GM12873 (cell line): Measurements from ENCODE around the gene P2RY13.

Source experiments
- TF ChIP-seq, protein P1 (sequence below): IDR thresholded peaks from 2 replicates; pipeline ENCODE4 v1.5.1; 2012; ENCODE audit warnings: low read depth, mild to moderate bottlenecking, moderate library complexity, low read length, control low read depth; ENCODE audit not compliant: insufficient read depth; ENCODE audit errors: missing control alignments

Gene P2RY13

DNA sequence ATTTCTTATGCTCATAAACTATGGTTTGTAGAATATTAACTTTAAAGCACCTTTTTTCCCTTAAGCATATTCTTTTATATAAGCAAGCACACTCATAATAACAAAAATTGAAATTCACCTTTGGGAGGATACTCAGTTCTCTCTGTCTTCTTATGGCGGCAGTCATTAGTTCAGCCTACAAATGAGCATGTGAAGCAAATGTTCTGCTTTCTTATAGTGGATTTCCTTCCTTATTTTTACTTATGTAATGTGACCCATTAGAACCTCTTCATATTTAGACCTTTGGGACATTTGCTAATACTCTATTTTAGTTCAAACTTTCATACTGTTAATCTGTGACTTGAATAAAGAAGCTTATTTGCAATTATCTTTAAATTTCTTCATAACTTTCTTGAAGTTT lies at the start of gene P2RY13:
TSS of gene P2RY13 (minus strand) at position 187 of the 400 bp plus-strand sequence. CDS start at position 166, 21 bp downstream.
- TF ChIP-seq, protein P1, sequence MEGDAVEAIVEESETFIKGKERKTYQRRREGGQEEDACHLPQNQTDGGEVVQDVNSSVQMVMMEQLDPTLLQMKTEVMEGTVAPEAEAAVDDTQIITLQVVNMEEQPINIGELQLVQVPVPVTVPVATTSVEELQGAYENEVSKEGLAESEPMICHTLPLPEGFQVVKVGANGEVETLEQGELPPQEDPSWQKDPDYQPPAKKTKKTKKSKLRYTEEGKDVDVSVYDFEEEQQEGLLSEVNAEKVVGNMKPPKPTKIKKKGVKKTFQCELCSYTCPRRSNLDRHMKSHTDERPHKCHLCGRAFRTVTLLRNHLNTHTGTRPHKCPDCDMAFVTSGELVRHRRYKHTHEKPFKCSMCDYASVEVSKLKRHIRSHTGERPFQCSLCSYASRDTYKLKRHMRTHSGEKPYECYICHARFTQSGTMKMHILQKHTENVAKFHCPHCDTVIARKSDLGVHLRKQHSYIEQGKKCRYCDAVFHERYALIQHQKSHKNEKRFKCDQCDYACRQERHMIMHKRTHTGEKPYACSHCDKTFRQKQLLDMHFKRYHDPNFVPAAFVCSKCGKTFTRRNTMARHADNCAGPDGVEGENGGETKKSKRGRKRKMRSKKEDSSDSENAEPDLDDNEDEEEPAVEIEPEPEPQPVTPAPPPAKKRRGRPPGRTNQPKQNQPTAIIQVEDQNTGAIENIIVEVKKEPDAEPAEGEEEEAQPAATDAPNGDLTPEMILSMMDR: no peak

DNA sequence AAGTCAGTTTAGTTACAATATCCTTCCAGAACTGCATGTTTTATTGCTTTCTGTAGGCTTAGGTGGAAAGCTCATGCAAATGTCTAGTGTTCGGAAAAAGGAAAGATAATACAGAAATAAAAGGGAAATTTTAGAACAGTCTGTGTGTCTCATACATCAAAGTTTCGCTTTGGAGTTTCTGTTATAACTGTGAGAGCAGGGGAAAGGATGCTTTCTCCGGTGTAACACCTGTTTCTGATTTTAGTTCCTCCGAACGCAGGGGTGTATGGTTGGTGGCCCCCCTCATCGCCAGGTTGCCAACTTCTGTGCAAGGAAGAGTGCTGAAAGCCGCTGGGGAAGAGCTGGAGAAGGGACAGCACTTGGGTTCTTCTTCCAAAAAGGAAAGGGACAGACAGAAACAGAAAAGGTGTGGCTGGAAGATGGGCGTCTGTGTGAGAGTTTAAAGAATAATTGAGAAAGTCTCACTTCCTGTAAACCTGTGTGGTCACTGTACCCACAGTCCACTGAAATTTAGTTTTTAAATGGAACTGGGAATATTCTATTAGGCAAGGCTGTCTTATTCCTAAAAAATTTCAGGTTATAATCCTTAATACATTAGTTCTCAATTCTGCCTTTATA lies 48.5 kb upstream of the P2RY13 start:
- TF ChIP-seq, protein P1: no peak

- TF ChIP-seq, protein P1: no peak
Measured at GRCh38 chr3:151372063-151372820, 42.9 kb upstream of the P2RY13 start.

DNA sequence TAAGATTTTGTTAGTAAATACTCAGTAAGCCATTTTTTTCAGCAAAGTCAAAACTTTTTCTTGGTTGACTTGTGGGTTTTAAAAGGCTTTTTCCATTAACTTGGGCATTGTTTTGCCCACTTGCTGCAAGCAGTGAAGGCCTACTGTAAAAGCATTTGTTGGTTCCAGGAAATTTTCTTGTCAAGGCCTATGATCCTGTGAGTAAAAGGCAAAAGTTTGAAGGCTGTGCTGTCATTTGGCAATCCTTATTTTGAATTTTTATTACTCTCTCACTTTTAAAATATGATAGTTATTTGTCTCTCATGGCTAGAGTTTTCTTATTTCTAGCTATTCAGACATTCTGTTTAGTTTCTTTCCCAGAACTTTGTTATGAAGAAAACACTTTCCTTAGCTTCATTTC lies 42.2 kb upstream of the P2RY13 start:
- TF ChIP-seq, protein P1: no peak

GRCh38 chr3:151367448-151367847 lies 38.1 kb upstream of the P2RY13 start:
- TF ChIP-seq, protein P1: no peak

GRCh38 chr3:151366993-151367392 lies 37.6 kb upstream of the P2RY13 start:
- TF ChIP-seq, protein P1: no peak

- TF ChIP-seq, protein P1: no peak
Measured at GRCh38 chr3:151362751-151363174, 33.4 kb upstream of the P2RY13 start.
